GM12873 (cell line): ENCODE results near the gene ARFGAP3.

Source experiments
- TF ChIP-seq, protein P1 (sequence below): IDR thresholded peaks from 2 replicates; pipeline ENCODE4 v1.5.1; 2012; ENCODE audit warnings: low read depth, mild to moderate bottlenecking, moderate library complexity, low read length, control low read depth; ENCODE audit not compliant: insufficient read depth; ENCODE audit errors: missing control alignments

The ARFGAP3 gene

DNA sequence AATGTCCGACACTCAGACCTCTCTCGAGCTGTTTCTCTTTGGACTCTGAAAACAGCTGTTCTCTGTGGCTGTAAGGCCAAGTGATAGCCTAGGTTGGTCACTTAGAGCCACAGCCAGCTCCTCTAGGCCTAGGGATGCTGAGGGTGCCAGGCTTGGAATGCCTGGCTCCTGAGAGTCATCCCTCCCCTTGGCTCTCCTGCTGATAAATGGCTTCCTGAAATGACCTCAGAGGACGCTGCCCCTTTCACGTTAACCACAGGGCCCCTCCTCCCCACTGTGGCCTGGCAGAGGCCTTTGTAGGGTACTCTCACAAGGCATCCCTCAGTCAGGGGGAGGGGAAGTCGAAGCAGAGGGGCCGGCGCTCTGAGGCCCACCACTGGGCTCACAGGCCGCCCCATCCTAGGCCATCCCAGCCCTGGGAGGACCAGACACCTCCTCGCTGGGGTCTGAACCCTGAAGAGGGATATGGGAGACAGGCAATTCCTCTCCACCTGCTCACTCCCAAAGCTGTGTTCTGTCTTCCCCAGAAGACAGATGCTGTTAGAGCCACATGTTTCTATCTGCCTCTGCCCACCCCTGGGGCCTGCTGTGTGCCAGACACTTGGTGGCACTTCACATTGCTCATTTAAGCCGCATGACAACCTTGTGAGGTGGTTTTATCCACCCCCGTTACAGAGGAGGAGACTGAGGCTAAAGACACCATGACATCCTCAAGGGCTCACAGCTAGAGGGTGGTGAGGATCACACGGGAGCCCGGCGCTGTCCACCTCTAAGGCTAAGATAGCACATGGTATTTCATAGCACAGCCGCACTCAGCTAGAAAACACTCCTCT, 50.9 kb downstream of the ARFGAP3 start:
- TF ChIP-seq, protein P1, sequence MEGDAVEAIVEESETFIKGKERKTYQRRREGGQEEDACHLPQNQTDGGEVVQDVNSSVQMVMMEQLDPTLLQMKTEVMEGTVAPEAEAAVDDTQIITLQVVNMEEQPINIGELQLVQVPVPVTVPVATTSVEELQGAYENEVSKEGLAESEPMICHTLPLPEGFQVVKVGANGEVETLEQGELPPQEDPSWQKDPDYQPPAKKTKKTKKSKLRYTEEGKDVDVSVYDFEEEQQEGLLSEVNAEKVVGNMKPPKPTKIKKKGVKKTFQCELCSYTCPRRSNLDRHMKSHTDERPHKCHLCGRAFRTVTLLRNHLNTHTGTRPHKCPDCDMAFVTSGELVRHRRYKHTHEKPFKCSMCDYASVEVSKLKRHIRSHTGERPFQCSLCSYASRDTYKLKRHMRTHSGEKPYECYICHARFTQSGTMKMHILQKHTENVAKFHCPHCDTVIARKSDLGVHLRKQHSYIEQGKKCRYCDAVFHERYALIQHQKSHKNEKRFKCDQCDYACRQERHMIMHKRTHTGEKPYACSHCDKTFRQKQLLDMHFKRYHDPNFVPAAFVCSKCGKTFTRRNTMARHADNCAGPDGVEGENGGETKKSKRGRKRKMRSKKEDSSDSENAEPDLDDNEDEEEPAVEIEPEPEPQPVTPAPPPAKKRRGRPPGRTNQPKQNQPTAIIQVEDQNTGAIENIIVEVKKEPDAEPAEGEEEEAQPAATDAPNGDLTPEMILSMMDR, result no peak

DNA sequence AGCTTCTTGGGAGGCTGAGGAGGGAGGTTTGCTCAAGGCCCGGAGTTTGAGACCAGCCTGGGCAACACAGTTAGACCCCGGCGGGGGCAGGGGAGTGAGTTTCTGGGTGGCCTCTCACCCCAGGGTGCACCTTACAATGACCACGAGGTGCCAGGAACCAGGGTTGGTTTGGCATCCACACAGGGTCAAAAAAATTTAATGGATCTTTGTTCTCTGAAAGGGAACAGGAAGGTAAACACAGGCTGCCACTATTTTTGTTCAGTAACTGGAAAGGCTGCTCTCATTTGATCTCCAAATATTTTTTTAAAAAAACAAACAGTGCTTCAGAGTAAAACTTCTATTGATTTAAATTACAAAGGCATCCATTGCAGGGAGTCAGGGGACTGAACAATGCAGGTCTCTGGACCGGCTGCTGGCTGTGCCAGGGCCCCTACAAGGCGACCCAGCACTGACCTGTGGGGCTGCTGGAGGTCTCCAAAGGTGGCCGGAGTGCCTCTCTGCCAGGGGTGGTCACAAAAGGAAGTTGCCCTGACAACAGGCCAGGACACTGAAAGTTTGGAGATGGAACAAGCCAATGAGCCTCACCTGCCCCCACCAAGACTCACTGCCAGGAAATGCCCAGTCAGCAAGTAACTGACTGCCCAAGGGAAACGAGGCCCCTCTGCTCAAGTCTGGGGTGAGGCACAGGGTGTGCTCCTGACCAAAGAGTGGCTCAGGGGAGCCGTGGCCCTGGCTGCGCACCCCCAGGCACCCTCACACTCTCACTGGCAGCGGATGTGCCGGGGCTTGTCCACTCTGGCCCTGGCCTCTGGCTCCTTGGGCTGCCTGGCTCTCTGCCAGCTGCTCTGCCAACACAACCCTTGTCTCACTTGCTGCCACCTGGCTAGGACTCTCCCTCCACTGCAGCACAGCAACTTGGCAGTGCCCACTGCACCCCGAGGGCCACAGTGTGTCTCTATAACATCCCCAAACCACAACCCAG, 51.8 kb downstream of the ARFGAP3 start:
- TF ChIP-seq, protein P1, result no peak

DNA sequence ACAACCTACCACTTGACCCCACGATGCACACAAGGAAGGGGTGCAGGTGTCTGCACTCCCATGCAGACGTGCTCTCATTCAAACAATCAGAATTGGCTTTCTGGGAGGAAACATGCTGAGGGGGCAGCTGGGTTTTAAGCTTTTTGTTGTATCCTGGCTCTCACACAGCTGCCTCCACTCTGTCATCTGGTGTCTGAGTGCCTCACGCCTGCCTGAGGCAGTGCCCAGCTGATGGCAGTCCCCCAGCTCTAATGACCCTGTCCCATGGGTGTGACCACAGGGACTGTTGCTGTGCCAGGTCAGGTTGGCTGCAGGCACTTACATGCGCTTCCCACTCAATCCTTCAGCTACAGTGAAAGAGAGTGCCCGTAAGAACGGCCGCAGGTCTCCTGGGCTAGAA, 53.7 kb downstream of the ARFGAP3 start:
- TF ChIP-seq, protein P1, result no peak

DNA sequence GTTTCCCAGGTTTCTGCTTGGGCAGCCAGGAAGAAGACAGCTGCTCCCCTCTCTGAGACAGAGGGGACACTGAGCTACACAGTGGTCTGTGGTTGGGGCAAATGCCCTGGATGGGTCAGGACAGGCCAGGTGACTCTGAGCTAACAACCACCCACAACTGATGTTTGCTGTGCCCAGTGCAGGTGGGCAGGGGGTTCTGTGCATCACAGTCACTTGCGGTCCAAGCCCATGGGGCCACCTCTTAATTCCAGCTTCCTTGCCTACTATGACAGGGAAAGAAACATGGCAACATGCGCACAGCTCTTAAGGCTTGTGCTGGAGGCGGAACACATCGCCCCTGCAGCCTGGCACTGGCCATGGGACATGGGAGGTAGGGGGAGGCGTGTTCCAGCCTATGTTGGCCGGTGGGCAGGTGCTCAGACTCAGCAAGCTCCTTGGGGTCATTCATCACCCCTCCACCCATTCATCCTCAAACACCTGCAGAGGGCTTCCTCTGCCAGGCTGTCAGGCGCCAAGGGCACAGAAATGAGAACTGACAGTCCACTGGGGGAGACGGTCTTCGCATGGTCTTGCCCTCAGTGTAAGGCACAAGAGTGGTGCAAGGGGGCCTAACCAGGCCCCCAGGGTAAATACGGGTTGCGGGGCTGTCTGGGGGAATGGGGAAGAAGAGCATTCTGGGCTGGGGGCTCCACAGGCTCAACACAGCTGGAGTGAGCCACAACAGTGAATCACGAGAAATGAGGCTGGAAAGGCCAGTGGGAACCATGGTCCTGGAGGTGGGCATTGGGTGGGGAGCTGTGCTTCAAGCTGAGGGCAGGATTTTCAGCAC, 55.6 kb downstream of the ARFGAP3 start:
- TF ChIP-seq, protein P1, result no peak

DNA sequence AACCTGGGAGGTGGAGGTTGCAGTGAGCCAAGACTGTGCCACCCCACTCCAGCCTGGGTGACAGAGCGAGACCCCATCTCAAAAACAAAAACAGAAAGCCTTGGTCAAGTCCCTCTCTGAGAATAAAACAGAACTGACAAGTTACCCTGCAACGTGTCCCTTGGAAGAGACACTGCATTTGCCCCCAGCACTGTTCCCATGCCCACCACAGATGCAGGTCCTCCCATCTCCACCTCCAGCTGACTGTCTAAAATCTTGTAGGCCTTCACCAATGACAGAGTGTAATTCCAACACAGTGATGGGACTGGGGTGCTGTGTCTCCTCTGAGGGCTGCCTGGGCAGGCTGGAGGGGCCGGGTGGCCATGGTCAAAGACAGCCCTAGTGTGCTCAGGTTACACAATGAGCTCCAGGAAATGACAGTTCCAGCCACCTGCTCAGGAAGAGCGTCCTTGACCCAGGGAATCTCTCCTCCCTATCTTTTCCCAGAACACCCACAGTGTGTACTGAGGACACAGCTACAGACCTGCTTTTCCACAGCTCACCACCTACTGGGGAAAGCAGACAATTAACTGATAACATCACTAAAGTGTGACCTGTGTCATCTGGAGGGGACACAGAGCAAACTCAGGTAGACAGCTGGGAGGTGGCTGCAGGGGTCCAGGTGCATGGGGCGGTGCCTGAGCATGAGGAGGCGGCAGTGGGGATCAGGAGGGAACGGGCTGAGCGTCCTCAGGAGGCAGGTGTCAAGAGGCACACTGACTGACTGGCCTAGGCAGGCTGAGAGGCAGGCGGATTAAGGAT, 56.4 kb downstream of the ARFGAP3 start:
- TF ChIP-seq, protein P1, result no peak

DNA sequence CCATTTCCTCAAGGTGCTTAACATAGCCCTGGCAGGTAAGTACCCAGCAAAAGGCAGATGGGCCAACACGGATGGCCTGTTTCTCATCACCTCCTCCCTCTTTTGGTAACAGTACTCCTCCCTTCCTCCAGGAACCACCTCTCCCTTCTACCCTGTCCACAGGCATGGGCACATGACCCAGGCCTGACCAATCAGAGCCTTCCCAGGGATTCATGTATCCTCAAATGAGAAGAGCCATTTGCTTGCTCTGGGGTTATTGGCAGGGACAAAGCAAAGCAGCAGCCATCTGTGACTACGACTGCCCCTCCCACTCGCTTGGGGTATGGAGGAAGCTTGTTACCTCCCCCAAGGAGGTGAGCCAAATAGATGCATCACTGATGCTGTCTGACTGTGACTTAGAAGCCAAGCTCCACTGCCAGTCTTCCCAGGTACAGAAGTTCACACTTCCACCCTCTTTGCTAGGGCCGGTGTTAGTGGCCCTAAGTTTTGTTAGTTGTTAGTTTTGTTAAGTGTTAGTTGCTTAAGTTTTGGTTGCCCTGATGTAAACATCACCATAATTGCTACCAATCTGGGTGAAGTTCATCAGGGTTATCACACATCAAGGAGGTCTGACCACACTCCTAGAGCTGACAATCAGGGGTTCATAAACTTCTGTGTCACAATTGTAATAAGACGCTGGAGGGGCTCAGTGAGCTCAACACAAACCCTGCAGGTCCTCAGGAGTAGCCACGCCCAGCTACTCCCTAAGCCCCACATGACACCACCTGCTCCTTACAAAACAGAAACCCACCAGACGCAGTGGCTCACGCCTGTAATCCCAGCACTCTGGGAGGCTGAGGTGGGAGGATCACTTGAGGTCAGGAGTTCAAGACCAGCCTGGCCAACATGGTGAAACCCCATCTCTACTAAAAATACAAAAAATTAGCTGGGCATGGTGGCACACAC, 57.3 kb downstream of the ARFGAP3 start:
- TF ChIP-seq, protein P1, result no peak
